OCI-LY7 (cell line): ENCODE data around the gene CSTB. TPM values are rescaled to one million over a fixed set of nuclear protein-coding genes. Genes with fewer than 3 reads are reported as not detected.

Experiments used
- BruUV-seq: library from RNA; stranded (reverse); fragments of 400-500 nt; replicated peaks from 2 replicates; lab custom pipeline; 2021; lab: Mats Ljungman, UMichigan
- CTCF ChIA-PET: fragments of 300-600 bp; sonication (Branson Sonifier 250); formaldehyde crosslinking; loops from one replicate; lab custom pipeline; 2022; ENCODE audit warnings: antibody characterized with exemption; ENCODE audit not compliant: unreplicated experiment; lab: Charles Lee
- POLR2A ChIA-PET: fragments of 300-600 bp; sonication (Branson Sonifier 250); formaldehyde crosslinking; loops from one replicate; lab custom pipeline; 2022; ENCODE audit warnings: antibody characterized with exemption; lab: Charles Lee
- DNase-seq: peaks from one replicate; pipeline ENCODE4 v3.0.0-alpha.2; 2015; ENCODE audit warnings: low spot score
- H2AFZ ChIP-seq: fragments of 200-600 bp; sonication (generic), shearing (Covaris generic); 2 replicates; pipeline ENCODE4 v1.6.1; 2014; ENCODE audit warnings: mild to moderate bottlenecking, antibody characterized with exemption, low read length, moderate library complexity
- H3K27ac ChIP-seq: fragments of 200-600 bp; sonication (generic); 2 replicates; pipeline ENCODE4 v1.5.1; 2014; ENCODE audit warnings: mixed run types, low read depth, mild to moderate bottlenecking, moderate library complexity, low read length, inconsistent platforms; ENCODE audit not compliant: poor library complexity, severe bottlenecking
- H3K36me3 ChIP-seq: fragments of 200-600 bp; sonication (generic); 2 replicates; pipeline ENCODE4 v1.6.1; 2014; ENCODE audit warnings: mild to moderate bottlenecking, antibody characterized with exemption, low read length, moderate library complexity, mixed read lengths; ENCODE audit not compliant: insufficient read depth
- H3K4me1 ChIP-seq: fragments of 200-600 bp; sonication (generic); 2 replicates; pipeline ENCODE4 v1.5.1; 2014; ENCODE audit warnings: mild to moderate bottlenecking, low read length; ENCODE audit not compliant: insufficient read depth, poor library complexity, severe bottlenecking
- H3K4me2 ChIP-seq: fragments of 200-600 bp; sonication (generic); 2 replicates; pipeline ENCODE4 v1.6.1; 2014; ENCODE audit warnings: mild to moderate bottlenecking, low read length
- H3K4me3 ChIP-seq: fragments of 200-600 bp; sonication (generic); 2 replicates; pipeline ENCODE4 v1.5.1; 2014; ENCODE audit warnings: mild to moderate bottlenecking, low read depth, low read length; ENCODE audit not compliant: poor library complexity, severe bottlenecking
- H3K79me2 ChIP-seq: fragments of 200-600 bp; sonication (generic); 2 replicates; pipeline ENCODE4 v1.6.1; 2016; ENCODE audit warnings: low read depth, mild to moderate bottlenecking, low read length, moderate library complexity, mixed read lengths; ENCODE audit not compliant: insufficient read depth
- H3K9me2 ChIP-seq: fragments of 200-600 bp; sonication (generic); 2 replicates; pipeline ENCODE4 v1.6.1; 2016; ENCODE audit warnings: mild to moderate bottlenecking, low read length, mixed read lengths; ENCODE audit not compliant: insufficient read depth
- H3K9me3 ChIP-seq: fragments of 200-600 bp; sonication (generic); 2 replicates; pipeline ENCODE4 v1.6.1; 2014; ENCODE audit warnings: mild to moderate bottlenecking, mixed run types, low read length, mixed read lengths
- H4K20me1 ChIP-seq: fragments of 200-600 bp; sonication (generic); 2 replicates; pipeline ENCODE4 v1.6.1; 2014; ENCODE audit warnings: mild to moderate bottlenecking, antibody characterized with exemption, low read length, moderate library complexity, mixed read lengths; ENCODE audit not compliant: insufficient read depth
- CTCF ChIP-seq: fragments of 200-600 bp; sonication (generic); conservative IDR thresholded peaks from 2 replicates; pipeline ENCODE4 v1.5.1; 2014; ENCODE audit warnings: mild to moderate bottlenecking, antibody characterized with exemption, low read length, moderate library complexity, mixed read lengths
- EZH2phosphoT487 ChIP-seq: fragments of 200-600 bp; sonication (generic); IDR thresholded peaks from 2 replicates; pipeline ENCODE4 v1.6.1; 2018; ENCODE audit warnings: low read depth, borderline replicate concordance, mild to moderate bottlenecking, mixed run types, antibody characterized with exemption, low read length, moderate library complexity, mixed read lengths
- intact Hi-C: fragments of 100-400 bp; cut with micrococcal nuclease; formaldehyde crosslinking; loops from one replicate; pipeline ENCODE4 v1.10.0; 2022; ENCODE audit not compliant: unreplicated experiment
- small RNA-seq: library from RNA; depleted of rRNA; stranded (forward); fragments of <200 nt; gene quantifications from one replicate; pipeline ENCODE3, GENCODE V24; 2014
- total RNA-seq, 2 experiments: library from RNA; depleted of rRNA in 1 of 2; stranded (reverse); fragments of >200 nt in 1 of 2; shearing (Covaris generic) in 1 of 2; gene quantifications; 2 replicates each; pipeline ENCODE4 v1.2.3, GENCODE V29; 2014 to 2022

Gene CSTB
- total RNA-seq, 2 experiments from 2014 or later, result 15.6 to 33.3 TPM

GRCh38 chr21:43727519-43728153 is 48.5 kb downstream of the CSTB start:
- TF ChIP-seq CTCF, result peak; percentile 50
- TF ChIP-seq EZH2phosphoT487, result no peak
- POLR2A ChIA-PET, result no interaction called here
- no TSS peak for BruUV-seq
- intact Hi-C loops, result no loop called here
- Histone ChIP-seq H3K4me2 (peak overlapping the region; percentile 59; the same call in 1 of the 2 replicates), H3K4me3 (no peak overlapping the region), H2AFZ (no peak overlapping the region), H4K20me1 (peaks cover 3% of the 10 kb centered on the region; the same call in 1 of the 2 replicates), H3K79me2 (peaks cover 5% of the 10 kb centered on the region; the same call in 1 of the 2 replicates), H3K27ac (no peak overlapping the region), H3K9me3 (no peaks in the 10 kb centered on the region), H3K4me1 (peaks cover 42% of the 10 kb centered on the region), H3K36me3 (no peaks in the 10 kb centered on the region; the same call in 1 of the 2 replicates), H3K9me2 (no peaks in the 10 kb centered on the region)
- CTCF ChIA-PET, result interaction anchor here (0.6 kb wide), 1 partner anchor 31 kb away, joined by 3 read pairs; no protein-coding TSS in a partner anchor
- DNase-seq, result no peak

- no TSS peak for BruUV-seq
- no peak for DNase-seq
- H2AFZ ChIP-seq, result no peak overlapping the region
- H3K79me2 ChIP-seq, result peaks cover 5% of the 10 kb centered on the region; the same call in 1 of the 2 replicates
- peaks cover 48% of the 10 kb centered on the region for H3K4me1 ChIP-seq
- intact Hi-C loops, result no loop called here
- no peaks in the 10 kb centered on the region for H3K9me2 ChIP-seq
- TF ChIP-seq CTCF (no peak), EZH2phosphoT487 (no peak)
- H3K4me2 ChIP-seq, result no peak overlapping the region
- no peaks in the 10 kb centered on the region; the same call in 1 of the 2 replicates for H3K36me3 ChIP-seq
- POLR2A ChIA-PET, result no interaction called here
- H4K20me1 ChIP-seq, result peaks cover 3% of the 10 kb centered on the region; the same call in 1 of the 2 replicates
- no peak overlapping the region for H3K27ac ChIP-seq
- no peaks in the 10 kb centered on the region for H3K9me3 ChIP-seq
- no peak overlapping the region for H3K4me3 ChIP-seq
- CTCF ChIA-PET, result interaction anchor here (0.6 kb wide), 1 partner anchor 31 kb away, joined by 3 read pairs; no protein-coding TSS in a partner anchor
Observed at GRCh38 chr21:43726686-43727518, 49.2 kb downstream of the CSTB start.

Small RNA genes within 50 kb of the gene (small RNA-seq; reads per million reads assigned to genes)
- gene AP001052.1, result not detected

Other genes starting within 250 kb of the CSTB start
- 3.5 and 6.8 TPM in 2 replicates for gene HSF2BP, start 116.8 kb downstream of the CSTB start, total RNA-seq (2014; rRNA removed; shearing (Covaris generic))
- 5.0 and 5.1 TPM in 2 replicates for gene HSF2BP, start 116.8 kb downstream of the CSTB start, total RNA-seq (2022)
- 53.4 and 58.6 TPM in 2 replicates for gene RRP1B, start 116.7 kb downstream of the CSTB start, total RNA-seq (2014; rRNA removed; shearing (Covaris generic))
- gene RRP1B, start 116.7 kb downstream of the CSTB start, total RNA-seq (2022), result 67.6 and 74.5 TPM in 2 replicates
- gene PDXK, start 57.2 kb downstream of the CSTB start, total RNA-seq (2014; rRNA removed; shearing (Covaris generic)), result 32.8 and 37.5 TPM in 2 replicates
- 67.0 and 80.2 TPM in 2 replicates for gene PDXK, start 57.2 kb downstream of the CSTB start, total RNA-seq (2022)
- 45.2 and 50.3 TPM in 2 replicates for gene RRP1, start 13.3 kb upstream of the CSTB start, total RNA-seq (2014; rRNA removed; shearing (Covaris generic))
- 46.1 and 55.0 TPM in 2 replicates for gene RRP1, start 13.3 kb upstream of the CSTB start, total RNA-seq (2022)
- gene AGPAT3, start 88.9 kb upstream of the CSTB start, total RNA-seq (2014; rRNA removed; shearing (Covaris generic)), result 9.2 and 10.3 TPM in 2 replicates
- gene AGPAT3, start 88.9 kb upstream of the CSTB start, total RNA-seq (2022), result 27.0 and 33.4 TPM in 2 replicates
- 29.9 and 37.4 TPM in 2 replicates for gene TRAPPC10, start 236.0 kb upstream of the CSTB start, total RNA-seq (2014; rRNA removed; shearing (Covaris generic))
- 54.7 and 62.5 TPM in 2 replicates for gene TRAPPC10, start 236.0 kb upstream of the CSTB start, total RNA-seq (2022)